Measurements from ENCODE around the gene FAM227B. TPM values are rescaled to one million over a fixed set of nuclear protein-coding genes. Genes with fewer than 3 reads are reported as not detected.

FAM227B gene
- total RNA-seq, 1 experiment from 2014 or later = 1.9 TPM

DNA sequence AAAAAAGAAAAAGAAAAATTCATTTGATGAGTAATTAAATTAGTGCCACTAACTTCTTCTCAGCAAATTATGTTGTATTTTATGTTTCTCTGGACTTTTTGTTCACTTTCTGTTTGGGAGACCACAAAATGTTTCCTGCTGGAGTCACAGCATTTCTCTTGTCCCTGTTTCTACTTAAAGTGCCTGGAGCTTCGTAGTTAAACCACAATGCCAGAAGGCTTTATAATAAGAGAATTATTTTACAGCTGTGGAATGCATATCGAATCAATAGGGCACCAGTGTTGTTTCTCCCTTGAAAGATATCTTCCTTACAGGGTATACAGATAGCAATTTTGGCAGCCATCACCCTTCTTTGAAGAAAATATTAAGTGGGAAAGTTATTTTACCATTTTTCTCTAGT lies 3.4 kb upstream of the FAM227B start:
- no peak overlapping the region for H3K27ac Mint-ChIP-seq (ENCODE audit: unreplicated experiment)
- peaks cover 16% of the 10 kb centered on the region for H3K4me1 Mint-ChIP-seq (ENCODE audit: low read depth, unreplicated experiment)
- BruUV-seq (replicated peaks) = no TSS peak

DNA sequence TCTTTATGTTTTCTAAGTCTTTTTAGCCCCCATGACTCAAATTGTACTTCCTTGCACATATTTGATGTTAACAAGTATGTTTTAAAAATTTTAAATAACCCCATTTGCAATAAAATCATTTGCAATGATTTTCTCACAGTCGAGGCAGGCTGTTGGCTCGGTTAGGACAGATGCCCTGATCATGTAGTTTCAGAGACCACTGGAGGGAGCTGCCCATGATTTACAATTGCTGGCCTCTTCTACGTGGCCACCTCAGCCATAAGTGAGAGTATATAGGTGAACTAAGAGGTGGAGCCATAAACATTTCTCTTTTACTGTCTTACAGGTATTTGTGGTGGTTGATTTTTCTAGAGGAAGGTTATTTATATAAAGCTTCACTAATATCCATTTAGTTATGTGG lies 1.9 kb upstream of the FAM227B start:
- intact Hi-C loops (cut with micrococcal nuclease; ENCODE audit: unreplicated experiment) = loop anchor here (10.0 kb wide), 1 partner anchor 522 kb away; no protein-coding TSS in a partner anchor

More for the DNA sequence above, 3.4 kb upstream of the FAM227B start:
- no peak for DNase-seq
- TF ChIP-seq, protein P1, sequence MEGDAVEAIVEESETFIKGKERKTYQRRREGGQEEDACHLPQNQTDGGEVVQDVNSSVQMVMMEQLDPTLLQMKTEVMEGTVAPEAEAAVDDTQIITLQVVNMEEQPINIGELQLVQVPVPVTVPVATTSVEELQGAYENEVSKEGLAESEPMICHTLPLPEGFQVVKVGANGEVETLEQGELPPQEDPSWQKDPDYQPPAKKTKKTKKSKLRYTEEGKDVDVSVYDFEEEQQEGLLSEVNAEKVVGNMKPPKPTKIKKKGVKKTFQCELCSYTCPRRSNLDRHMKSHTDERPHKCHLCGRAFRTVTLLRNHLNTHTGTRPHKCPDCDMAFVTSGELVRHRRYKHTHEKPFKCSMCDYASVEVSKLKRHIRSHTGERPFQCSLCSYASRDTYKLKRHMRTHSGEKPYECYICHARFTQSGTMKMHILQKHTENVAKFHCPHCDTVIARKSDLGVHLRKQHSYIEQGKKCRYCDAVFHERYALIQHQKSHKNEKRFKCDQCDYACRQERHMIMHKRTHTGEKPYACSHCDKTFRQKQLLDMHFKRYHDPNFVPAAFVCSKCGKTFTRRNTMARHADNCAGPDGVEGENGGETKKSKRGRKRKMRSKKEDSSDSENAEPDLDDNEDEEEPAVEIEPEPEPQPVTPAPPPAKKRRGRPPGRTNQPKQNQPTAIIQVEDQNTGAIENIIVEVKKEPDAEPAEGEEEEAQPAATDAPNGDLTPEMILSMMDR (IDR thresholded peaks at IDR 0.05; ENCODE audit: unreplicated experiment) = no peak
- no peak overlapping the region for H3K4me3 Mint-ChIP-seq (ENCODE audit: low read depth, unreplicated experiment)
- CTCF ChIA-PET = no interaction called here
- peaks cover 2% of the 10 kb centered on the region for H3K9me3 Mint-ChIP-seq (ENCODE audit: low read depth, unreplicated experiment)
- H3K36me3 Mint-ChIP-seq (ENCODE audit: insufficient read depth, unreplicated experiment) = peaks cover 16% of the 10 kb centered on the region
- H3K27me3 Mint-ChIP-seq (ENCODE audit: unreplicated experiment) = no peaks in the 10 kb centered on the region
- intact Hi-C loops (cut with micrococcal nuclease; ENCODE audit: unreplicated experiment) = loop anchor here (10.0 kb wide), 1 partner anchor 521 kb away; no protein-coding TSS in a partner anchor

DNA sequence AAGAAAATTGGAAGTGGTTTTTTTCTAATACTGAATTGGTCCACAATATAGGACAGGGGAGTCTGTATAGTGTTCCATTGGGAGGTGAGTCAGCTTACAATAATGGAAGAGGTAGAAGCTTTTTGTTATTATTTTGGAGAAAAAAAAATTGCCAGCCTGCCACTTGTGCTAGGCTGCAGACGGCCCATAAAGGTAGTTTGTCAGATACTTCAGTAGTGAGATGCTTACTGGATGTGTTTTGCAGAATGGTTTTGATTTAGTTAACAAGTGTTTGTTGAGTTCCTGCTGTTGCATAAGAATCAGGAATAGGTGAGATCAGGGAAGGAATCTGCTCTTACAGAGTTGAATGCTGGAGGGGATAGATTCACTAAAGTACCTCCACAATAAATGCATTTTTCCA lies 1.3 kb upstream of the FAM227B start:
- Mint-ChIP-seq H3K4me3 (ENCODE audit: low read depth, unreplicated experiment) (peak overlapping the region; percentile 90), H3K4me1 (ENCODE audit: low read depth, unreplicated experiment) (peaks cover 16% of the 10 kb centered on the region), H3K36me3 (ENCODE audit: insufficient read depth, unreplicated experiment) (peaks cover 16% of the 10 kb centered on the region), H3K9me3 (ENCODE audit: low read depth, unreplicated experiment) (peaks cover 2% of the 10 kb centered on the region), H3K27ac (ENCODE audit: unreplicated experiment) (peak overlapping the region; percentile 94), H3K27me3 (ENCODE audit: unreplicated experiment) (no peaks in the 10 kb centered on the region)
- CTCF ChIA-PET = interaction anchor here (0.6 kb wide), 1 partner anchor 30 kb away, joined by 3 read pairs; no protein-coding TSS in a partner anchor
- BruUV-seq (replicated peaks) = no TSS peak
- intact Hi-C loops (cut with micrococcal nuclease; ENCODE audit: unreplicated experiment) = loop anchor here (10.0 kb wide), 1 partner anchor 523 kb away; no protein-coding TSS in a partner anchor
- TF ChIP-seq, protein P1 (IDR thresholded peaks at IDR 0.05; ENCODE audit: unreplicated experiment) = no peak
- DNase-seq = no peak

More for the DNA sequence above, 1.9 kb upstream of the FAM227B start:
- peaks cover 16% of the 10 kb centered on the region for H3K36me3 Mint-ChIP-seq (ENCODE audit: insufficient read depth, unreplicated experiment)
- no peak overlapping the region for H3K4me3 Mint-ChIP-seq (ENCODE audit: low read depth, unreplicated experiment)
- no peak for DNase-seq
- H3K27me3 Mint-ChIP-seq (ENCODE audit: unreplicated experiment) = no peaks in the 10 kb centered on the region
- BruUV-seq (replicated peaks) = no TSS peak
- CTCF ChIA-PET = no interaction called here
- TF ChIP-seq, protein P1 (IDR thresholded peaks at IDR 0.05; ENCODE audit: unreplicated experiment) = no peak
- H3K27ac Mint-ChIP-seq (ENCODE audit: unreplicated experiment) = no peak overlapping the region
- peaks cover 16% of the 10 kb centered on the region for H3K4me1 Mint-ChIP-seq (ENCODE audit: low read depth, unreplicated experiment)
- H3K9me3 Mint-ChIP-seq (ENCODE audit: low read depth, unreplicated experiment) = peaks cover 2% of the 10 kb centered on the region

DNA sequence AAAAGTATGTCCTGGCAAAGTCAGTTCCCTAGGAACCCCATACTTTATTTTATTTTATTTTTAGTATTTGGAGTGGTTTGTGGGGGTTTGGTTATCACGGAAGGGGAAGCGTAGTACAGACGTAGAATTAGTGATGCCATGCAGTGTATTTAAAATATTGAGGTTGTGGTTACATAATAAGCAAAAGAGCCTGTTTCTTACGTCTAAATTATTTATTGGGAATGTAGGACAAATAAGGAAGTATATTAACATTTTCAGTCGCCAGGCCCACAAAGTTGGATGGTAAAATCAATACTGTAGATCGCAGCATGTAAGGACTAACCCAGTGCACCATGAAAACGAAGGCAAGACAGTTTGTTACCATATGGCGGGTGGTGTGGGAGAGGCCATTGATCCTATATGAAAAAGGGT lies 788 bp upstream of the FAM227B start:
- Mint-ChIP-seq H3K9me3 (ENCODE audit: low read depth, unreplicated experiment) (peaks cover 2% of the 10 kb centered on the region), H3K27ac (ENCODE audit: unreplicated experiment) (peak overlapping the region; percentile 94), H3K27me3 (ENCODE audit: unreplicated experiment) (no peaks in the 10 kb centered on the region), H3K4me1 (ENCODE audit: low read depth, unreplicated experiment) (peaks cover 16% of the 10 kb centered on the region), H3K4me3 (ENCODE audit: low read depth, unreplicated experiment) (peak overlapping the region; percentile 90), H3K36me3 (ENCODE audit: insufficient read depth, unreplicated experiment) (peaks cover 16% of the 10 kb centered on the region)
- intact Hi-C loops (cut with micrococcal nuclease; ENCODE audit: unreplicated experiment) = loop anchor here (10.0 kb wide), 1 partner anchor 523 kb away; no protein-coding TSS in a partner anchor
- DNase-seq = no peak
- CTCF ChIA-PET = interaction anchor here (0.6 to 0.7 kb wide), 3 partner anchors 30 to 1110 kb away, joined by 3 to 7 read pairs (median 3); no protein-coding TSS in a partner anchor
- TF ChIP-seq, protein P1 (IDR thresholded peaks at IDR 0.05; ENCODE audit: unreplicated experiment) = no peak
- TSS peak; percentile 45 for BruUV-seq (replicated peaks)

All from Calu3 (cell line).